ENCODE measurements around the gene DGKB. TPM values are rescaled to one million over a fixed set of nuclear protein-coding genes. Genes with fewer than 3 reads are reported as not detected.

Gene DGKB
- total RNA-seq, 1 experiment from 2014 or later = not detected

- Histone ChIP-seq H3K4me1 (ENCODE audit: control insufficient read depth, insufficient read depth, low read length) (no peaks in the 10 kb centered on the region), H3K36me3 (ENCODE audit: control insufficient read depth, insufficient read depth, low read length) (no peaks in the 10 kb centered on the region), H3K9me3 (ENCODE audit: control insufficient read depth, insufficient read depth, low read depth, low read length) (peaks cover 3% of the 10 kb centered on the region; the same call in 1 of the 2 replicates), H3K27me3 (ENCODE audit: control insufficient read depth, insufficient read depth, low read length) (no peaks in the 10 kb centered on the region), H3K4me3 (ENCODE audit: low read depth in 2 of 2, low read length in 2 of 2) (no peak overlapping the region), H3K27ac (ENCODE audit: low read length) (no peak overlapping the region)
- no TSS peak for BruUV-seq (replicated peaks)
- intact Hi-C loops (cut with micrococcal nuclease; ENCODE audit: unreplicated experiment) = no loop called here
- TF ChIP-seq, protein P1, sequence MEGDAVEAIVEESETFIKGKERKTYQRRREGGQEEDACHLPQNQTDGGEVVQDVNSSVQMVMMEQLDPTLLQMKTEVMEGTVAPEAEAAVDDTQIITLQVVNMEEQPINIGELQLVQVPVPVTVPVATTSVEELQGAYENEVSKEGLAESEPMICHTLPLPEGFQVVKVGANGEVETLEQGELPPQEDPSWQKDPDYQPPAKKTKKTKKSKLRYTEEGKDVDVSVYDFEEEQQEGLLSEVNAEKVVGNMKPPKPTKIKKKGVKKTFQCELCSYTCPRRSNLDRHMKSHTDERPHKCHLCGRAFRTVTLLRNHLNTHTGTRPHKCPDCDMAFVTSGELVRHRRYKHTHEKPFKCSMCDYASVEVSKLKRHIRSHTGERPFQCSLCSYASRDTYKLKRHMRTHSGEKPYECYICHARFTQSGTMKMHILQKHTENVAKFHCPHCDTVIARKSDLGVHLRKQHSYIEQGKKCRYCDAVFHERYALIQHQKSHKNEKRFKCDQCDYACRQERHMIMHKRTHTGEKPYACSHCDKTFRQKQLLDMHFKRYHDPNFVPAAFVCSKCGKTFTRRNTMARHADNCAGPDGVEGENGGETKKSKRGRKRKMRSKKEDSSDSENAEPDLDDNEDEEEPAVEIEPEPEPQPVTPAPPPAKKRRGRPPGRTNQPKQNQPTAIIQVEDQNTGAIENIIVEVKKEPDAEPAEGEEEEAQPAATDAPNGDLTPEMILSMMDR (IDR thresholded peaks at IDR 0.05) = no peak
- TF ChIP-seq SIN3A (IDR thresholded peaks at IDR 0.05; ENCODE audit: borderline replicate concordance, insufficient read depth, low read depth, low read length) = no peak
- TF ChIP-seq POLR2AphosphoS5 (IDR thresholded peaks at IDR 0.05; ENCODE audit: low read depth, low read length) = no peak
- TF ChIP-seq, protein P2, sequence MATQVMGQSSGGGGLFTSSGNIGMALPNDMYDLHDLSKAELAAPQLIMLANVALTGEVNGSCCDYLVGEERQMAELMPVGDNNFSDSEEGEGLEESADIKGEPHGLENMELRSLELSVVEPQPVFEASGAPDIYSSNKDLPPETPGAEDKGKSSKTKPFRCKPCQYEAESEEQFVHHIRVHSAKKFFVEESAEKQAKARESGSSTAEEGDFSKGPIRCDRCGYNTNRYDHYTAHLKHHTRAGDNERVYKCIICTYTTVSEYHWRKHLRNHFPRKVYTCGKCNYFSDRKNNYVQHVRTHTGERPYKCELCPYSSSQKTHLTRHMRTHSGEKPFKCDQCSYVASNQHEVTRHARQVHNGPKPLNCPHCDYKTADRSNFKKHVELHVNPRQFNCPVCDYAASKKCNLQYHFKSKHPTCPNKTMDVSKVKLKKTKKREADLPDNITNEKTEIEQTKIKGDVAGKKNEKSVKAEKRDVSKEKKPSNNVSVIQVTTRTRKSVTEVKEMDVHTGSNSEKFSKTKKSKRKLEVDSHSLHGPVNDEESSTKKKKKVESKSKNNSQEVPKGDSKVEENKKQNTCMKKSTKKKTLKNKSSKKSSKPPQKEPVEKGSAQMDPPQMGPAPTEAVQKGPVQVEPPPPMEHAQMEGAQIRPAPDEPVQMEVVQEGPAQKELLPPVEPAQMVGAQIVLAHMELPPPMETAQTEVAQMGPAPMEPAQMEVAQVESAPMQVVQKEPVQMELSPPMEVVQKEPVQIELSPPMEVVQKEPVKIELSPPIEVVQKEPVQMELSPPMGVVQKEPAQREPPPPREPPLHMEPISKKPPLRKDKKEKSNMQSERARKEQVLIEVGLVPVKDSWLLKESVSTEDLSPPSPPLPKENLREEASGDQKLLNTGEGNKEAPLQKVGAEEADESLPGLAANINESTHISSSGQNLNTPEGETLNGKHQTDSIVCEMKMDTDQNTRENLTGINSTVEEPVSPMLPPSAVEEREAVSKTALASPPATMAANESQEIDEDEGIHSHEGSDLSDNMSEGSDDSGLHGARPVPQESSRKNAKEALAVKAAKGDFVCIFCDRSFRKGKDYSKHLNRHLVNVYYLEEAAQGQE (IDR thresholded peaks at IDR 0.05; ENCODE audit: insufficient read depth in 1 of 2, low read depth in 2 of 2, low read length in 1 of 2) = no peak
- TF ChIP-seq TCF7L2 (IDR thresholded peaks at IDR 0.05; ENCODE audit: low read depth, low read length) = no peak
- no peak for ATAC-seq
- ChIA-PET CTCF (no interaction called here), POLR2A (no interaction called here)
- no peak for DNase-seq (ENCODE audit: low read depth, low spot score)
- in situ Hi-C loops (cut with HindIII; ENCODE audit: low pct_unique_long_range_greater_than_20kb, low sequenced_read_pairs) = no loop called here
Observed at GRCh38 chr7:14385074-14385473, 517.5 kb downstream of the DGKB start.

DNA sequence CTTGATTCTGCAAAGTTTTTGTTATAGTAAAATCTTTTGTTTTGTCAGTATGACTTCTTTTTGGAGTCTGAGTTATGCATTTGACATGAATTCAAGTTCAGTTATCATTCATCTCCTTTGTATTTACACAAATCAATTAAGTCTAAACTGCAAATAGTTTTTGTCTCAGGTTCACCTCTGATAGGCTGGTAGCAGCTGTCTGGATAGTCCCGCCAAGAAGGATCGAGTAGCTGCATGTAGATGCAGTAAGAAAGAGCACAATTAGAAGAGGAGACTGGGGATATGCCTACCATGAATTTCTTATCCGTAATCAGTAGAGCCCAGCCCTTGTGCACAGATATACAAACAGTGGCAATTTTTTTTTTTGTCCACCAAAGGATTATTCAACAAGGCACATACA, 520.6 kb downstream of the DGKB start:
- DNase-seq (ENCODE audit: low read depth, low spot score) (no peak), ATAC-seq (no peak)
- H3K9me3 ChIP-seq (ENCODE audit: control insufficient read depth, insufficient read depth, low read depth, low read length) = peaks cover 3% of the 10 kb centered on the region; the same call in 1 of the 2 replicates
- no peaks in the 10 kb centered on the region for H3K4me1 ChIP-seq (ENCODE audit: control insufficient read depth, insufficient read depth, low read length)
- CTCF ChIA-PET = no interaction called here
- H3K4me3 ChIP-seq (ENCODE audit: low read depth in 2 of 2, low read length in 2 of 2) = no peak overlapping the region
- in situ Hi-C loops (cut with HindIII; ENCODE audit: low pct_unique_long_range_greater_than_20kb, low sequenced_read_pairs) (no loop called here), intact Hi-C loops (cut with micrococcal nuclease; ENCODE audit: unreplicated experiment) (no loop called here)
- no peaks in the 10 kb centered on the region for H3K36me3 ChIP-seq (ENCODE audit: control insufficient read depth, insufficient read depth, low read length)
- POLR2A ChIA-PET = no interaction called here
- H3K27me3 ChIP-seq (ENCODE audit: control insufficient read depth, insufficient read depth, low read length) = no peaks in the 10 kb centered on the region
- no TSS peak for BruUV-seq (replicated peaks)
- no peak overlapping the region for H3K27ac ChIP-seq (ENCODE audit: low read length)
- TF ChIP-seq, protein P2 (IDR thresholded peaks at IDR 0.05; ENCODE audit: insufficient read depth in 1 of 2, low read depth in 2 of 2, low read length in 1 of 2) = no peak
- TF ChIP-seq TCF7L2 (IDR thresholded peaks at IDR 0.05; ENCODE audit: low read depth, low read length) (no peak), POLR2AphosphoS5 (IDR thresholded peaks at IDR 0.05; ENCODE audit: low read depth, low read length) (no peak), SIN3A (IDR thresholded peaks at IDR 0.05; ENCODE audit: borderline replicate concordance, insufficient read depth, low read depth, low read length) (no peak)
- TF ChIP-seq, protein P1 (IDR thresholded peaks at IDR 0.05) = no peak
